HCT116 (cell line): ENCODE results near the gene IL10RB. TPM values are rescaled to one million over a fixed set of nuclear protein-coding genes. Genes with fewer than 3 reads are reported as not detected.

ENCODE experiments used
- ATAC-seq: fragments of 200-7000 bp; cut with Tn5 transposase; 2 replicates; pipeline ENCODE4 v1.9.1; 2020; ENCODE audit warnings: mild to moderate bottlenecking, moderate library complexity
- BruUV-seq: library from RNA; stranded (reverse); fragments of 400-500 nt; replicated peaks from 2 replicates; lab custom pipeline; 2021; lab: Mats Ljungman, UMichigan
- CTCF ChIA-PET: fragments of 300-600 bp; sonication (Branson Sonifier 250); formaldehyde crosslinking; loops from one replicate; lab custom pipeline; 2021; ENCODE audit warnings: antibody characterized with exemption; lab: Charles Lee
- POLR2A ChIA-PET: fragments of 300-600, 350-600 bp; sonication (Branson Sonifier 250); formaldehyde crosslinking; loops from one replicate; lab custom pipeline; 2021; ENCODE audit warnings: antibody characterized with exemption; lab: Charles Lee
- RAD21 ChIA-PET, 2 experiments: fragments of 300-600 bp; sonication (Branson Sonifier 250); formaldehyde crosslinking; loops; one replicate each; lab custom pipeline; 2023; ENCODE audit warnings: low total read pairs in 2 of 2; ENCODE audit not compliant: uncharacterized antibody in 2 of 2, unreplicated experiment in 2 of 2, low non-redundant PET in 1 of 2; lab: Charles Lee
- DNase-seq: peaks from one replicate; pipeline ENCODE4 v3.0.0-alpha.2; 2010; ENCODE audit warnings: low read depth, low spot score
- H2AFZ ChIP-seq: fragments of 200-600 bp; shearing (Covaris generic), sonication (generic); 2 replicates; pipeline ENCODE4 v1.6.1; 2017; ENCODE audit warnings: low read depth, mixed run types, mixed read lengths, antibody characterized with exemption, low read length; ENCODE audit not compliant: poor library complexity, severe bottlenecking
- H3K27ac ChIP-seq: 2 replicates; pipeline ENCODE4 v1.5.1; 2012; ENCODE audit warnings: low read depth, low read length
- H3K27me3 ChIP-seq: fragments of 200-600 bp; sonication (generic); 2 replicates; pipeline ENCODE4 v1.6.1; 2016; ENCODE audit warnings: mixed run types, low read length, mixed read lengths; ENCODE audit not compliant: insufficient read depth
- H3K36me3 ChIP-seq, 2 experiments: fragments of 200-500 bp in 1 of 2; fragments of 200-600 bp in 1 of 2; sonication (Bioruptor generic) in 1 of 2; sonication (generic) in 1 of 2; 2 replicates each; pipeline versions ENCODE4 v1.5.1 to v1.6.1; 2014 to 2016; ENCODE audit warnings: low read length in 2 of 2, inconsistent platforms in 1 of 2, mixed read lengths in 1 of 2, mixed run types in 1 of 2; ENCODE audit not compliant: insufficient read depth in 2 of 2, control insufficient read depth in 1 of 2
- H3K4me1 ChIP-seq, 2 experiments: fragments of 200-600 bp in 1 of 2; sonication (generic) in 1 of 2; 2 replicates each; pipeline versions ENCODE4 v1.5.1 to v1.6.1; 2012 to 2017; ENCODE audit warnings: low read length in 2 of 2, inconsistent platforms in 1 of 2, mild to moderate bottlenecking in 1 of 2, mixed read lengths in 1 of 2, mixed run types in 1 of 2, moderate library complexity in 1 of 2; ENCODE audit not compliant: insufficient read depth in 2 of 2, control insufficient read depth in 1 of 2
- H3K4me2 ChIP-seq: fragments of 200-600 bp; sonication (generic); 2 replicates; pipeline ENCODE4 v1.6.1; 2017; ENCODE audit warnings: mixed run types, low read length, mixed read lengths
- H3K4me3 ChIP-seq, 2 experiments: fragments of 200-600 bp in 1 of 2; sonication (generic) in 1 of 2; replicated peaks in 1 of 2; 2 replicates each; pipeline ENCODE4 v1.5.1; 2011 to 2016; ENCODE audit warnings: low read length in 2 of 2, control low read depth in 1 of 2, low read depth in 1 of 2, mild to moderate bottlenecking in 1 of 2, mixed read lengths in 1 of 2, mixed run types in 1 of 2
- H3K79me2 ChIP-seq: fragments of 200-600 bp; sonication (generic); 2 replicates; pipeline ENCODE4 v1.6.1; 2017; ENCODE audit warnings: mild to moderate bottlenecking, mixed run types, low read length, moderate library complexity, mixed read lengths; ENCODE audit not compliant: insufficient read depth
- H3K9ac ChIP-seq: fragments of 200-600 bp; sonication (generic); 2 replicates; pipeline ENCODE4 v1.6.1; 2016; ENCODE audit warnings: low read length, mixed read lengths
- H3K9me2 ChIP-seq: fragments of 200-600 bp; sonication (generic), shearing (Covaris generic); 2 replicates; pipeline ENCODE4 v1.6.1; 2017; ENCODE audit warnings: mixed run types, mild to moderate bottlenecking, moderate library complexity; ENCODE audit not compliant: insufficient read depth
- H3K9me3 ChIP-seq, 2 experiments: fragments of 200-500 bp in 1 of 2; fragments of 200-600 bp in 1 of 2; sonication (Bioruptor generic) in 1 of 2; sonication (generic) in 1 of 2; 2 replicates each; pipeline ENCODE4 v1.6.1; 2014 to 2017; ENCODE audit warnings: low read length in 2 of 2, mixed read lengths in 2 of 2, inconsistent platforms in 1 of 2, low read depth in 1 of 2, mild to moderate bottlenecking in 1 of 2, mixed run types in 1 of 2, moderate library complexity in 1 of 2; ENCODE audit not compliant: control insufficient read depth in 1 of 2, insufficient read depth in 1 of 2
- H4K20me1 ChIP-seq: fragments of 200-600 bp; sonication (generic), shearing (Covaris generic); 2 replicates; pipeline ENCODE4 v1.6.1; 2017; ENCODE audit warnings: mixed run types, mild to moderate bottlenecking, moderate library complexity; ENCODE audit not compliant: insufficient read depth
- ATF3 ChIP-seq: IDR thresholded peaks from 2 replicates; pipeline ENCODE4 v1.6.1; 2012
- CBX3 ChIP-seq: IDR thresholded peaks from 2 replicates; pipeline ENCODE4 v1.6.1; 2012; ENCODE audit warnings: low read depth
- CEBPB ChIP-seq: IDR thresholded peaks from 2 replicates; pipeline ENCODE4 v1.6.1; 2012; ENCODE audit warnings: low read depth
- CTCF ChIP-seq, 3 experiments: fragments of 200-600 bp in 1 of 3; sonication (generic) in 1 of 3; IDR thresholded peaks in 2 of 3; conservative IDR thresholded peaks in 1 of 3; 2 replicates each; pipeline ENCODE4 v1.5.1; 2012 to 2017; ENCODE audit warnings: low read depth in 2 of 3, low read length in 2 of 3, antibody characterized with exemption in 1 of 3, borderline replicate concordance in 1 of 3, control low read depth in 1 of 3, mild to moderate bottlenecking in 1 of 3, mixed read lengths in 1 of 3, mixed run types in 1 of 3, moderate library complexity in 1 of 3; ENCODE audit not compliant: insufficient read depth in 1 of 3
- ELF1 ChIP-seq: IDR thresholded peaks from 2 replicates; pipeline ENCODE4 v1.6.1; 2012; ENCODE audit warnings: low read depth, borderline replicate concordance
- EZH2phosphoT487 ChIP-seq: fragments of 200-600 bp; IDR thresholded peaks from 2 replicates; pipeline ENCODE4 v1.6.1; 2018; ENCODE audit warnings: antibody characterized with exemption, borderline replicate concordance
- FOSL1 ChIP-seq: IDR thresholded peaks from 2 replicates; pipeline ENCODE4 v1.6.1; 2012; ENCODE audit warnings: low read depth
- MAX ChIP-seq: IDR thresholded peaks from 2 replicates; pipeline ENCODE4 v1.6.1; 2012
- POLR2A ChIP-seq: IDR thresholded peaks from 2 replicates; pipeline ENCODE4 v1.7.0; 2011; ENCODE audit warnings: borderline replicate concordance; ENCODE audit not compliant: insufficient read depth, insufficient read length; ENCODE audit errors: extremely low read depth
- POLR2AphosphoS5 ChIP-seq: IDR thresholded peaks from 2 replicates; pipeline ENCODE4 v1.6.1; 2011; ENCODE audit warnings: mild to moderate bottlenecking, low read depth, low read length, moderate library complexity
- RAD21 ChIP-seq: IDR thresholded peaks from 2 replicates; pipeline ENCODE4 v1.6.1; 2012; ENCODE audit warnings: low read depth, mild to moderate bottlenecking
- SP1 ChIP-seq: IDR thresholded peaks from 2 replicates; pipeline ENCODE4 v1.6.1; 2012; ENCODE audit warnings: low read depth
- SRF ChIP-seq: IDR thresholded peaks from 2 replicates; pipeline ENCODE4 v1.6.1; 2012; ENCODE audit warnings: low read depth
- TCF7L2 ChIP-seq: IDR thresholded peaks from 2 replicates; pipeline ENCODE4 v1.7.0; 2011; ENCODE audit warnings: borderline replicate concordance, inconsistent platforms; ENCODE audit not compliant: insufficient read depth, insufficient read length; ENCODE audit errors: extremely low read depth
- ZBTB33 ChIP-seq: IDR thresholded peaks from 2 replicates; pipeline ENCODE4 v1.6.1; 2011; ENCODE audit warnings: mild to moderate bottlenecking, low read length, moderate library complexity; ENCODE audit not compliant: insufficient replicate concordance; ENCODE audit errors: extremely low read depth
- ZFX ChIP-seq: fragments of 450-650 bp; IDR thresholded peaks from 2 replicates; pipeline ENCODE4 v1.6.1; 2017
- intact Hi-C: fragments of 100-400 bp; cut with micrococcal nuclease; formaldehyde crosslinking; loops from 2 replicates; pipeline ENCODE4 v1.10.0; 2022
- total RNA-seq: library from RNA; stranded (reverse); gene quantifications from one replicate; pipeline ENCODE4 v1.2.1, GENCODE V29; 2021; ENCODE audit not compliant: unreplicated experiment

Gene IL10RB
- total RNA-seq, 1 experiment from 2014 or later = 13.7 TPM

GRCh38 chr21:33256019-33256418 is 10.1 kb upstream of the IL10RB start:
- POLR2A ChIA-PET = no interaction called here
- intact Hi-C loops = no loop called here
- no peak for DNase-seq
- Histone ChIP-seq H3K4me2 (no peak overlapping the region), H3K36me3 (peaks cover 5 to 9% of the 10 kb centered on the region in 2 experiments; a peak in 2 of 4 replicates), H3K27me3 (no peaks in the 10 kb centered on the region), H3K9me3 (no peaks in the 10 kb centered on the region), H2AFZ (no peak overlapping the region), H3K27ac (no peak overlapping the region), H3K4me1 (no peaks in the 10 kb centered on the region), H3K9me2 (no peaks in the 10 kb centered on the region), H3K4me3 (no peak overlapping the region), H3K9ac (no peak overlapping the region), H3K79me2 (no peaks in the 10 kb centered on the region), H4K20me1 (no peaks in the 10 kb centered on the region)
- CTCF ChIA-PET = no interaction called here
- no TSS peak for BruUV-seq
- RAD21 ChIA-PET = no interaction called here
- ATAC-seq = no peak
- TF ChIP-seq MAX (no peak), EZH2phosphoT487 (no peak), SP1 (no peak), RAD21 (no peak), CEBPB (no peak), CBX3 (no peak), POLR2AphosphoS5 (no peak), ZFX (no peak)

- ChIA-PET RAD21 (interaction anchor here in 1 of 2 experiments (0.5 kb wide), 1 partner anchor 104 kb away, joined by 3 read pairs; no protein-coding TSS in a partner anchor), CTCF (no interaction called here), POLR2A (no interaction called here)
- H3K9me2 ChIP-seq = no peaks in the 10 kb centered on the region
- BruUV-seq = no TSS peak
- no peak overlapping the region for H3K27ac ChIP-seq
- H3K4me3 ChIP-seq = no peak overlapping the region
- ATAC-seq (no peak), DNase-seq (no peak)
- H4K20me1 ChIP-seq = no peaks in the 10 kb centered on the region
- no peaks in the 10 kb centered on the region for H3K9me3 ChIP-seq
- no peaks in the 10 kb centered on the region for H3K4me1 ChIP-seq
- H3K9ac ChIP-seq = no peak overlapping the region
- peaks cover 5 to 8% of the 10 kb centered on the region in 2 experiments; a peak in 2 of 4 replicates for H3K36me3 ChIP-seq
- intact Hi-C loops = no loop called here
- no peak overlapping the region for H2AFZ ChIP-seq
- H3K4me2 ChIP-seq = no peak overlapping the region
- no peaks in the 10 kb centered on the region for H3K79me2 ChIP-seq
- no peaks in the 10 kb centered on the region for H3K27me3 ChIP-seq
- TF ChIP-seq ATF3 (no peak), POLR2A (no peak), ELF1 (no peak), TCF7L2 (no peak), CTCF (IDR thresholded peaks at IDR 0.05 in 2 of 3, conservative IDR thresholded peaks at IDR 0.05 in 1 of 3; ENCODE audit: borderline replicate concordance in 1 of 3, insufficient read depth in 1 of 3, low read depth in 2 of 3, low read length in 2 of 3) (no peak), SP1 (no peak), FOSL1 (no peak), CEBPB (no peak), ZFX (no peak), MAX (no peak), ZBTB33 (no peak), SRF (no peak)
Observed at GRCh38 chr21:33257094-33257803, 8.9 kb upstream of the IL10RB start.
